Measurements from ENCODE around the gene MICALL2. TPM values are rescaled to one million over a fixed set of nuclear protein-coding genes. Genes with fewer than 3 reads are reported as not detected.
"Not testable (repeated sequence)": the region's sequence is repeated elsewhere in the genome, so short reads cannot be mapped to it uniquely, and the experiment has no call there.

The MICALL2 gene
- polyA plus RNA-seq, 1 experiment = 11.1 TPM

- CTCF ChIA-PET = interaction anchor here (1.3 to 1.4 kb wide), 2 partner anchors 9 to 17 kb away, joined by 3 to 7 read pairs; no protein-coding TSS in a partner anchor
- no peaks in the 10 kb centered on the region for H3K27me3 ChIP-seq (ENCODE audit: control insufficient read depth, insufficient read depth, low read length)
- no peak for DNase-seq (ENCODE audit: low read depth)
- H3K4me3 ChIP-seq (ENCODE audit: low read depth, low read length) = no peak overlapping the region
- POLR2A ChIA-PET = no interaction called here
- TF ChIP-seq, protein P1, sequence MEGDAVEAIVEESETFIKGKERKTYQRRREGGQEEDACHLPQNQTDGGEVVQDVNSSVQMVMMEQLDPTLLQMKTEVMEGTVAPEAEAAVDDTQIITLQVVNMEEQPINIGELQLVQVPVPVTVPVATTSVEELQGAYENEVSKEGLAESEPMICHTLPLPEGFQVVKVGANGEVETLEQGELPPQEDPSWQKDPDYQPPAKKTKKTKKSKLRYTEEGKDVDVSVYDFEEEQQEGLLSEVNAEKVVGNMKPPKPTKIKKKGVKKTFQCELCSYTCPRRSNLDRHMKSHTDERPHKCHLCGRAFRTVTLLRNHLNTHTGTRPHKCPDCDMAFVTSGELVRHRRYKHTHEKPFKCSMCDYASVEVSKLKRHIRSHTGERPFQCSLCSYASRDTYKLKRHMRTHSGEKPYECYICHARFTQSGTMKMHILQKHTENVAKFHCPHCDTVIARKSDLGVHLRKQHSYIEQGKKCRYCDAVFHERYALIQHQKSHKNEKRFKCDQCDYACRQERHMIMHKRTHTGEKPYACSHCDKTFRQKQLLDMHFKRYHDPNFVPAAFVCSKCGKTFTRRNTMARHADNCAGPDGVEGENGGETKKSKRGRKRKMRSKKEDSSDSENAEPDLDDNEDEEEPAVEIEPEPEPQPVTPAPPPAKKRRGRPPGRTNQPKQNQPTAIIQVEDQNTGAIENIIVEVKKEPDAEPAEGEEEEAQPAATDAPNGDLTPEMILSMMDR (IDR thresholded peaks at IDR 0.05; ENCODE audit: insufficient read depth, low read depth, low read length) = no peak
- H3K36me3 ChIP-seq (ENCODE audit: control insufficient read depth, insufficient read depth, low read length) = no peaks in the 10 kb centered on the region; the same call in 1 of the 2 replicates
Measured at GRCh38 chr7:1449501-1449900, 9.8 kb downstream of the MICALL2 start.

- DNase-seq (ENCODE audit: low read depth) = no peak
- CTCF ChIA-PET = interaction anchor here (1.3 to 1.4 kb wide), 2 partner anchors 9 to 17 kb away, joined by 3 to 7 read pairs; no protein-coding TSS in a partner anchor
- TF ChIP-seq, protein P1 (IDR thresholded peaks at IDR 0.05; ENCODE audit: insufficient read depth, low read depth, low read length) = no peak
- H3K4me3 ChIP-seq (ENCODE audit: low read depth, low read length) = no peak overlapping the region
- H3K27me3 ChIP-seq (ENCODE audit: control insufficient read depth, insufficient read depth, low read length) = no peaks in the 10 kb centered on the region
- POLR2A ChIA-PET = no interaction called here
- no peaks in the 10 kb centered on the region; the same call in 1 of the 2 replicates for H3K36me3 ChIP-seq (ENCODE audit: control insufficient read depth, insufficient read depth, low read length)
Measured at GRCh38 chr7:1448958-1449357, 10.3 kb downstream of the MICALL2 start.

GRCh38 chr7:1447551-1448244 lies 11.6 kb downstream of the MICALL2 start:
- Histone ChIP-seq H3K27me3 (ENCODE audit: control insufficient read depth, insufficient read depth, low read length) (no peaks in the 10 kb centered on the region), H3K4me3 (ENCODE audit: low read depth, low read length) (no peak overlapping the region), H3K36me3 (ENCODE audit: control insufficient read depth, insufficient read depth, low read length) (no peaks in the 10 kb centered on the region; the same call in 1 of the 2 replicates)
- TF ChIP-seq, protein P1 (IDR thresholded peaks at IDR 0.05; ENCODE audit: insufficient read depth, low read depth, low read length) = no peak
- CTCF ChIA-PET = interaction anchor here (1.2 to 1.4 kb wide), 2 partner anchors 7 to 14 kb away, joined by 3 read pairs; no protein-coding TSS in a partner anchor
- no peak for DNase-seq (ENCODE audit: low read depth)
- POLR2A ChIA-PET = no interaction called here

DNA sequence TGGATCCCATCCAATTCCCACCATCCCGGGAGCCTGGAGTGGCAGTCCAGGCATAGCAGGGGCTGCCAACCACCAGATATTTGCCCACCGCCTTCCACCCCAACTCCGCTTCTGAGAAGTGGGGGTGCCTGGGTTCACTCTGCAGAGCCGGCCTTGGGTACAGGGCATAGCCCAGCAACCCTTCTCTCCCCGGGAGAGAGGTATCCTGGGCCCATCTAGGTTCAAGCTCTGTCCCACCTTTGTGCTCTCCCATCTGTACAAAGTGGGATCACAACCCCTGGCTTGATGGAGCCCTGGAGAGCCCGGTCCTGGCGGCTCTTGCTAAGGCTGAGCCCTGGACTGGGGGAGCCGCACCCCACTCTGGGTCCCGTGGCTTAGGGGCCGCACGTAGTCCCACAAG lies 12.2 kb downstream of the MICALL2 start:
- no peak for DNase-seq (ENCODE audit: low read depth)
- no peak overlapping the region for H3K4me3 ChIP-seq (ENCODE audit: low read depth, low read length)
- CTCF ChIA-PET = interaction anchor here (1.2 kb wide), 1 partner anchor 13 kb away, joined by 3 read pairs; no protein-coding TSS in a partner anchor
- H3K36me3 ChIP-seq (ENCODE audit: control insufficient read depth, insufficient read depth, low read length) = no peaks in the 10 kb centered on the region; the same call in 1 of the 2 replicates
- POLR2A ChIA-PET = no interaction called here
- H3K27me3 ChIP-seq (ENCODE audit: control insufficient read depth, insufficient read depth, low read length) = no peaks in the 10 kb centered on the region
- TF ChIP-seq, protein P1 (IDR thresholded peaks at IDR 0.05; ENCODE audit: insufficient read depth, low read depth, low read length) = no peak

DNA sequence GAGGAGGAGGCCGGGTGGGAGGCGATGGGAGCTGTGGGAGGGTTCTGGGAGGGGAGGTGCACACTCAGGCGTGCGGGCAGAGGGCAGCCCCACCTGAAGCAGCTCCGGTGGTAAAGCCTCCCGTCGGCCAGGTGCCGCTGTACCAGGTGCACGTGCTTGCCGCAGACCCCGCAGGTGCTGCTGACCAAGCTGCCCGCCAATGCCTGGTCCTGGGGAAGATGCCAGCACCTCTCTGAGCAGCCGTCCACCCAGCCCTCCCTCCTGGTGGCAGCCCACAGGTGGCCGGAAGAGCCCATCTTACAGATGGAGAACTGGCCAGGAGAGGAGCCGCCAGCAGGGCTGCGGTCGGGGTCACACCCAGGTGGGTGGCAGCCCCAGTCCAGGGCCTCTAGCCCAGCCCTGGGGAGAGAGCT lies 12.6 kb downstream of the MICALL2 start:
- TF ChIP-seq, protein P1 (IDR thresholded peaks at IDR 0.05; ENCODE audit: insufficient read depth, low read depth, low read length) = no peak
- DNase-seq (ENCODE audit: low read depth) = no peak
- H3K27me3 ChIP-seq (ENCODE audit: control insufficient read depth, insufficient read depth, low read length) = no peaks in the 10 kb centered on the region
- CTCF ChIA-PET = interaction anchor here (1.2 kb wide), 1 partner anchor 13 kb away, joined by 3 read pairs; no protein-coding TSS in a partner anchor
- no peak overlapping the region for H3K4me3 ChIP-seq (ENCODE audit: low read depth, low read length)
- POLR2A ChIA-PET = no interaction called here
- H3K36me3 ChIP-seq (ENCODE audit: control insufficient read depth, insufficient read depth, low read length) = peaks cover 2% of the 10 kb centered on the region

DNA sequence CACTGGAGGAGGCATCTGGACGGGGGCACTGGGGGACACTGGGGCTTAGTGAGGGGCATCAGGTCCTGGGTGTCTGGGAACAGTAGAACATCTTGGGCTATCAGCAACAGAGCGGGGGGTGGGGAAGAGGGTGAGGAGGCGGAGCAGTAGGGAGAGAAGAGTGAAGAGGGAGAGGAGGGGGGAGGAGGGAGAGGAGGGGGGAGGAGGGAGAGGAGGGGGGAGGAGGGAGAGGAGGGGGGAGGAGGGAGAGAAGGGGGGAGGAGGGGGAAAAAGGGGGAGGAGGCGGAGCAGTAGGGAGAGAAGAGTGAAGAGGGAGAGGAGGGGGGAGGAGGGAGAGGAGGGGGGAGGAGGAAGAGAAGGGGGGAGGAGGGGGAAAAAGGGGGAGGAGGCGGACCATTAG lies 13.2 kb downstream of the MICALL2 start:
- H3K4me3 ChIP-seq (ENCODE audit: low read depth, low read length); CTCF ChIA-PET; DNase-seq (ENCODE audit: low read depth); H3K27me3 ChIP-seq (ENCODE audit: control insufficient read depth, insufficient read depth, low read length); POLR2A ChIA-PET; H3K36me3 ChIP-seq (ENCODE audit: control insufficient read depth, insufficient read depth, low read length): not testable (repeated sequence)
